Activated B cell treated with CpG ODN at 0.5 μM for 24 hours (primary cell): ENCODE measurements around the gene LCN2. TPM values are rescaled to one million over a fixed set of nuclear protein-coding genes. Genes with fewer than 3 reads are reported as not detected.

ENCODE experiments used
- ATAC-seq: fragments of 200-7000 bp; cut with Tn5 transposase; one replicate; pipeline ENCODE4 v1.10.0; 2021; ENCODE audit warnings: low read depth, mild to moderate bottlenecking, moderate library complexity
- CTCF ChIA-PET: fragments of 350-600 bp; sonication (Branson Sonifier 250); formaldehyde crosslinking; loops from one replicate; lab custom pipeline; 2021; ENCODE audit warnings: antibody characterized with exemption; lab: Charles Lee
- POLR2A ChIA-PET: fragments of 350-600 bp; sonication (Branson Sonifier 250); formaldehyde crosslinking; loops from one replicate; lab custom pipeline; 2021; ENCODE audit warnings: antibody characterized with exemption; lab: Charles Lee
- DNase-seq: peaks from one replicate; pipeline ENCODE4 v3.0.0; 2022
- H3K27ac Mint-ChIP-seq: one replicate; pipeline ENCODE4 v1.8.0; 2020; ENCODE audit warnings: mixed read lengths
- H3K27me3 Mint-ChIP-seq: one replicate; pipeline ENCODE4 v1.8.0; 2021; ENCODE audit warnings: mixed read lengths
- H3K36me3 Mint-ChIP-seq: one replicate; pipeline ENCODE4 v1.8.0; 2021; ENCODE audit warnings: low read depth, mixed read lengths
- H3K4me1 Mint-ChIP-seq: one replicate; pipeline ENCODE4 v1.8.0; 2021; ENCODE audit warnings: mixed read lengths
- H3K4me3 Mint-ChIP-seq: one replicate; pipeline ENCODE4 v1.8.0; 2020; ENCODE audit warnings: mild to moderate bottlenecking, mixed read lengths
- H3K9me3 Mint-ChIP-seq: one replicate; pipeline ENCODE4 v1.8.0; 2020; ENCODE audit warnings: mixed read lengths
- intact Hi-C: fragments of 100-400 bp; cut with micrococcal nuclease; formaldehyde crosslinking; loops from one replicate; pipeline ENCODE4 v1.15.1; 2024
- total RNA-seq: library from RNA; stranded (reverse); gene quantifications from 2 replicates; pipeline ENCODE4 v1.2.3, GENCODE V29; 2022
- TF ChIP-seq, protein P1 (sequence below): fragments of 200-600 bp; IDR thresholded peaks from one replicate; pipeline ENCODE4 v1.8.0; 2022; ENCODE audit warnings: antibody characterized with exemption, mild to moderate bottlenecking

Gene LCN2
- total RNA-seq, 1 donor from 2014 or later = not detected

DNA sequence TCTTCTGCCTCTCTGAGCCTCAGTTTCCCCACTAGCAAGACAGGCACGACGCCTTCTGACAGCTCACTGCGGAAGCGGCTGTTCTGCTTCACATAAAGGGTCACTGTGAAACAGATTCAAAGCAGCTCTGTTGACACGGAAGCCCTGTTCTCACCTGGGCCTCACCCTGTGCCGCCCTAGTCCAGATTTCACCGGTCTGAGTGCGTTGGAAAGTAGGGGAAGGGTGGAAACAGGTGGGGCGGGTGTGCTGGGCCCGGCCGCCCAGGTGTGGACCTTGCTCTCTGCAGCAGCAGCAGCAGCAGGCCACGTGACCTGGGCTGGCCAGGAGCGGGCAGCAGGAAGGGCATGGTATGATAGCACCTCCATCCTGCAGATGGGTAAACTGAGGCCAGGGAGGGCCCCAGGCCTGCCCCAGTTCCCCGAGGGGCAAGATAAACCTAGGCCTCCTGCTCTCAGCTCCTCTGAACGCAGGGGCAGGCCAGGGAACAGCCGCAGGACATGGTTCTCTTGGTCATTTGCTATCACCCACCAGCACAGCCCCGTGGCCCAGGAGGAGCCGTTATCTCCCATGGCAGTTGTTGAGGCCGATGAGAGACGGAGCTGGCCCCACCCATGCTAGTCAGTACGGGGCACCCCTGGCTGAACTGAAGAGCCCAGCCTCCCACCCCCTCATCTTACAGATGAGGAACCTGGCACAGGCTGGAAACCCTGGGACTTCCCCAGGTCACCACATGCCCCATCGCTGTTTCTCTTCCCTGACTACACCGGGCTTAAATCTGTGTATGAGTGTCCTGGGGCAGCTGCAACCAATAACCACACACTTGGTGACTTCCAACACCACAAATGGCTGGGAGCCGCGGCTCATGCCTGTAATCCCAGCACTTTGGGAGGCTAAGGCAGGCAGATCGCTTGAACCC is 33.8 kb upstream of the LCN2 start:
- intact Hi-C loops = loop anchor here (1.0 to 5.0 kb wide), 4 partner anchors 13 to 133 kb away; partner anchors contain the start of gene EEIG1
- Mint-ChIP-seq H3K9me3 (no peaks in the 10 kb centered on the region), H3K4me3 (peak overlapping the region; percentile 71), H3K27ac (peak overlapping the region; percentile 92), H3K4me1 (peaks cover 42% of the 10 kb centered on the region), H3K36me3 (peaks cover 29% of the 10 kb centered on the region), H3K27me3 (no peaks in the 10 kb centered on the region)
- TF ChIP-seq, protein P1, sequence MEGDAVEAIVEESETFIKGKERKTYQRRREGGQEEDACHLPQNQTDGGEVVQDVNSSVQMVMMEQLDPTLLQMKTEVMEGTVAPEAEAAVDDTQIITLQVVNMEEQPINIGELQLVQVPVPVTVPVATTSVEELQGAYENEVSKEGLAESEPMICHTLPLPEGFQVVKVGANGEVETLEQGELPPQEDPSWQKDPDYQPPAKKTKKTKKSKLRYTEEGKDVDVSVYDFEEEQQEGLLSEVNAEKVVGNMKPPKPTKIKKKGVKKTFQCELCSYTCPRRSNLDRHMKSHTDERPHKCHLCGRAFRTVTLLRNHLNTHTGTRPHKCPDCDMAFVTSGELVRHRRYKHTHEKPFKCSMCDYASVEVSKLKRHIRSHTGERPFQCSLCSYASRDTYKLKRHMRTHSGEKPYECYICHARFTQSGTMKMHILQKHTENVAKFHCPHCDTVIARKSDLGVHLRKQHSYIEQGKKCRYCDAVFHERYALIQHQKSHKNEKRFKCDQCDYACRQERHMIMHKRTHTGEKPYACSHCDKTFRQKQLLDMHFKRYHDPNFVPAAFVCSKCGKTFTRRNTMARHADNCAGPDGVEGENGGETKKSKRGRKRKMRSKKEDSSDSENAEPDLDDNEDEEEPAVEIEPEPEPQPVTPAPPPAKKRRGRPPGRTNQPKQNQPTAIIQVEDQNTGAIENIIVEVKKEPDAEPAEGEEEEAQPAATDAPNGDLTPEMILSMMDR = no peak
- DNase-seq (peak; percentile 60), ATAC-seq (peak; percentile 93)
- ChIA-PET CTCF (interaction anchor here (0.5 to 4.3 kb wide), 7 partner anchors 22 to 431 kb away, joined by 3 to 39 read pairs (median 7); no protein-coding TSS in a partner anchor), POLR2A (interaction anchor here (0.5 to 3.4 kb wide), 22 partner anchors 10 to 344 kb away, joined by 3 to 16 read pairs (median 5); partner anchors contain the start of genes BBLN, EEIG1, GOLGA2 and NAIF1)

DNA sequence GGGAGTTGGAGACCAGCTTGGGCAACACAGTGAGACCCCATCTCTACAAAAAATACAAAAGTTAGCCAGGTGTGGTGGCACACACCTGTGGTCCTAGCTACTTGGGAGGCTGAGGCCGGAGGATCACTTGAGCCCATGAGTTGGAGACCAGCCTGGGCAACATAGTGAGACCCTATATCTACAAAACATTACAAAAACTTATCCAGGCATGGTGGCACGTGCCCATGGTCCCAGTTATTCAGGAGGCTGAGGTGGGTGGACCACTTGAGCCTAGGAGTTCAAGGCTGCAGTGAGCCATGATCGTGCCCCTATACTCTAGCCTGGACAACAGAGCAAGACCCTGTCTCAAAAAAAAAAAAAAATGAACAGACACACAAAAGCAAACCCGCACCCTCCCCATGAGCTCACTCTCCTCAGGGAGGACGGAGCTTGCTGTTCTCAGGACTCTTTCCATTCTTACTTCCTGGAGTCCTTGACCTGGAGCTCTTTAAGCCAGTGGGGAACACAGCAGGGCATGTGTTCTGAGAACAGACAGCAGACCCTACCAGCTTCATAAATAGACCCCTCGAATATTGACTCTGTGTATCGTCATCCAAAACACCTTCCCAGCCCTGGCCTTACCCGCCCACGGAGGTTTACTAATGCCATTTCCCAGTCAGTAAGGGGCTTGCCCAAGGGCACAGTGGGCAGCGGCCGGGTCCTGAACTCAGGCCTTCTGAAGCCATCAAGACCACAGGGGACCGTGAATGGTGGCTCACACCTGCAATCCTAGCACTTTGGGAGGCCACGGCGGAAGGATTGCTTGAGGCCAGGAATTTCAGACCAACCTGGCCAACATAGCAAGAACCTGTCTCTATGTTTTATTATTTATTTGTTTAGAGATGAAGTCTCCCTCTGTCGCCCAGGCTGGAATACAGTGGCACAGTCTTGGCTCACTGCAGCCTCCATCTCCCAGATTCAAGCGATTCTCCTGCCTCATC is 32.9 kb upstream of the LCN2 start:
- Mint-ChIP-seq H3K27ac (peak overlapping the region; percentile 92), H3K4me3 (peak overlapping the region; percentile 71), H3K27me3 (no peaks in the 10 kb centered on the region), H3K9me3 (no peaks in the 10 kb centered on the region), H3K4me1 (peaks cover 42% of the 10 kb centered on the region), H3K36me3 (peaks cover 31% of the 10 kb centered on the region)
- no peak for DNase-seq
- no peak for ATAC-seq
- ChIA-PET CTCF (interaction anchor here (1.0 to 4.3 kb wide), 6 partner anchors 23 to 174 kb away, joined by 5 to 39 read pairs (median 8); no protein-coding TSS in a partner anchor), POLR2A (interaction anchor here (0.5 to 3.4 kb wide), 20 partner anchors 9 to 345 kb away, joined by 3 to 16 read pairs (median 5); partner anchors contain the start of genes BBLN, EEIG1, GOLGA2 and NAIF1)
- TF ChIP-seq, protein P1 = no peak
- intact Hi-C loops = loop anchor here (1.0 to 5.0 kb wide), 6 partner anchors 22 to 173 kb away; partner anchors contain the start of genes EEIG1 and NAIF1

DNA sequence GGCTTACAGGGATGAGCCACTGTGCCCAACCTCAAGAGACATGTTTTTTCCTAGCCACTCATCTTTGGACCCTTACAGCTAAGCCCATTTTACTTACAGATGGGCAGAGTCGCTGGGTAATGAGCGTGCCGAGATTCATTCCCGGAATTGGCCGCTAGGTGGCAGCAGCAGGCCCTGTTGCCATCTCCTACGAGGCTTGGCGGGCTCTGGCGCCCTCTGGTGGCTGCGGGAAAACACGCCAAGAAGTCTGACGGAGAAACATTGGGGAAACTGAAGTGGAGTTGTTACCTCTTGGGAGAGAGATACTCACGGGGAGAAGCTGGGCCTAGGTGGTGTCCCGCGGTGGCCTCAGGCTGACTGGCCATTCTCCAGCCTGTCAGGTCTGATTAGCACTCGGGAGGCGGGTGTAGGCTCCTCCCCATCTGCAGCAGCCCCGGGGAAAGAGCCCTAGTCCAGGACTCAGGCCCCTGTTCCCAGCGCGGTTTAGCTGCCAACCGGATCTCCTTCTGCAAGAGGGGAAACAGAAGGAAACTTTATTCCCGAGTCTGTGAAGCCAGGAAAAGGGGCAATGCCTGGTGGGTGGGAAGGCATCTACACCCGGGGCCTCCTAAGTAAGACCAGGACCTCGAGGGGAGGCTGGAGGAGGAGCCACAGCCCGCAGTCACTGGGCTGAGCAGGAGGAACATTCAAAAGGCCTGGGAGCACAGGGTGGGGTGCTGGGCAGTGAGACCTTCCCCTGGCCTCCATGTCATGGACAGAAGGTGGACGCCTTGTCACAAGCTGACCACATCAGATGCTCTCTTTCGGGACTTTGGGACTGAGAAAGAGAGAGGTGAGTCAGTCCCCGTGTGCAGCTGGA is 31.4 kb upstream of the LCN2 start:
- intact Hi-C loops = loop anchor here (1.0 to 5.0 kb wide), 6 partner anchors 24 to 175 kb away; partner anchors contain the start of genes EEIG1 and NAIF1
- ATAC-seq (peak; percentile 48), DNase-seq (peak; percentile 98)
- Mint-ChIP-seq H3K27ac (peak overlapping the region; percentile 56), H3K27me3 (no peaks in the 10 kb centered on the region), H3K9me3 (no peaks in the 10 kb centered on the region), H3K4me3 (no peak overlapping the region), H3K4me1 (peaks cover 42% of the 10 kb centered on the region), H3K36me3 (peaks cover 38% of the 10 kb centered on the region)
- TF ChIP-seq, protein P1 = peak; percentile 99
- CTCF ChIA-PET = interaction anchor here (0.6 to 4.3 kb wide), 17 partner anchors 10 to 175 kb away, joined by 3 to 39 read pairs (median 4); partner anchors contain the start of genes NAIF1 and PTGES2
- POLR2A ChIA-PET = interaction anchor here (0.5 to 3.4 kb wide), 3 partner anchors 11 to 566 kb away, joined by 4 to 16 read pairs (median 5); partner anchors contain the start of gene NAIF1

DNA sequence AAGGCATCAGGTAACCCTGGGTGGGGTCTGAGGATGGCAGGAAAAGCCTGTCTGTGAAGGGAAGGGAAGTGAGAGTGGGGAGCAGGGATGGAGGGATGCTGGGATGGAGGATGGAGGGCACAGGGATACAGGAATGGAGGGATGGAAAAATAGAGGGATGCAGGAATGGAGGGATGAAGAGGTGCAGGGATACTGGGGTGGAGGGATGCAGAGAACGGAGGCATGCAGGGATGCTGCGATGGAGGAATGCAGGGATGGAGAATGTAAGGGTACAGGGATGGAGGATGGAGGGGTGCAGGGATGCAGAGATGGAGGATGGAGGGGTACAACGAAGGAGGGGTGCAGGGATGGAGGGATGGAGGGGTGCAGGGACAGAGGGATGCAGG is 30.8 kb upstream of the LCN2 start:
- H3K27me3 Mint-ChIP-seq = no peaks in the 10 kb centered on the region
- peaks cover 41% of the 10 kb centered on the region for H3K4me1 Mint-ChIP-seq
- DNase-seq = no peak
- intact Hi-C loops = loop anchor here (5.0 kb wide), 1 partner anchor 136 kb away; the partner anchor contains the start of gene EEIG1
- H3K27ac Mint-ChIP-seq = no peak overlapping the region
- TF ChIP-seq, protein P1 = no peak
- ChIA-PET CTCF (interaction anchor here (1.0 to 4.3 kb wide), 10 partner anchors 10 to 176 kb away, joined by 3 to 39 read pairs (median 6); partner anchors contain the start of genes NAIF1 and PTGES2), POLR2A (interaction anchor here (0.5 to 3.4 kb wide), 2 partner anchors 11 to 566 kb away, joined by 4 to 16 read pairs; no protein-coding TSS in a partner anchor)
- no peak overlapping the region for H3K4me3 Mint-ChIP-seq
- H3K36me3 Mint-ChIP-seq = peaks cover 39% of the 10 kb centered on the region
- no peak for ATAC-seq
- H3K9me3 Mint-ChIP-seq = no peaks in the 10 kb centered on the region
